PC-3 (cell line): ENCODE data around the gene SLC13A4. TPM values are rescaled to one million over a fixed set of nuclear protein-coding genes. Genes with fewer than 3 reads are reported as not detected.

Experiments used
- ATAC-seq: fragments of 200-7000 bp; cut with Tn5 transposase; 2 replicates; pipeline ENCODE4 v1.9.1; 2020; ENCODE audit warnings: mild to moderate bottlenecking, moderate library complexity
- BruUV-seq: library from RNA; stranded (reverse); fragments of 400-500 nt; replicated peaks from 2 replicates; lab custom pipeline; 2021; lab: Mats Ljungman, UMichigan
- CTCF ChIA-PET: fragments of 300-600 bp; sonication (Branson Sonifier 250); formaldehyde crosslinking; loops from one replicate; lab custom pipeline; 2022; ENCODE audit warnings: antibody characterized with exemption; lab: Charles Lee
- POLR2A ChIA-PET: fragments of 300-600 bp; sonication (Branson Sonifier 250); formaldehyde crosslinking; loops from one replicate; lab custom pipeline; 2022; ENCODE audit warnings: antibody characterized with exemption; ENCODE audit not compliant: unreplicated experiment; lab: Charles Lee
- DNase-seq: peaks from one replicate; pipeline ENCODE4 v3.0.0-alpha.2; 2015
- H2AFZ ChIP-seq: fragments of 300-600 bp; sonication (generic); 2 replicates; pipeline ENCODE4 v1.6.0; 2016; ENCODE audit warnings: antibody characterized with exemption, low read length
- H3F3A ChIP-seq: fragments of 300-600 bp; sonication (generic); one replicate; pipeline ENCODE4 v1.6.0; 2017; ENCODE audit warnings: antibody characterized with exemption, low read length, control low read depth, mild to moderate bottlenecking; ENCODE audit not compliant: unreplicated experiment
- H3K27ac ChIP-seq: fragments of 300-600 bp; sonication (generic); 2 replicates; pipeline ENCODE4 v1.5.1; 2016; ENCODE audit warnings: mild to moderate bottlenecking, low read length
- H3K27me3 ChIP-seq: fragments of 300-600 bp; sonication (generic); 2 replicates; pipeline ENCODE4 v1.6.1; 2016; ENCODE audit warnings: low read length, mixed read lengths
- H3K36me3 ChIP-seq: fragments of 300-600 bp; sonication (generic); 2 replicates; pipeline ENCODE4 v1.6.1; 2016; ENCODE audit warnings: low read depth, mixed run types, low read length, mixed read lengths
- H3K4me1 ChIP-seq: fragments of 300-600 bp; sonication (generic); 2 replicates; pipeline ENCODE4 v1.5.1; 2016; ENCODE audit warnings: low read length; ENCODE audit not compliant: insufficient read depth
- H3K4me2 ChIP-seq: fragments of 300-600 bp; sonication (generic); 2 replicates; pipeline ENCODE4 v1.6.0; 2016; ENCODE audit warnings: low read length
- H3K4me3 ChIP-seq: fragments of 300-600 bp; sonication (generic); 2 replicates; pipeline ENCODE4 v1.5.1; 2016; ENCODE audit warnings: mild to moderate bottlenecking, low read length, mixed read lengths
- H3K79me2 ChIP-seq: fragments of 300-600 bp; sonication (generic); 2 replicates; pipeline ENCODE4 v1.6.1; 2017; ENCODE audit warnings: low read length, mixed read lengths
- H3K9ac ChIP-seq: fragments of 300-600 bp; sonication (generic); 2 replicates; pipeline ENCODE4 v1.6.0; 2016; ENCODE audit warnings: mild to moderate bottlenecking, low read length
- H3K9me2 ChIP-seq: fragments of 300-600 bp; sonication (generic); replicated peaks from 2 replicates; pipeline ENCODE4 v1.6.1; 2016; ENCODE audit warnings: mixed run types, low read length, mixed read lengths
- H3K9me3 ChIP-seq: fragments of 300-600 bp; sonication (generic); 2 replicates; pipeline ENCODE4 v1.6.1; 2016; ENCODE audit warnings: low read length, mixed read lengths
- H4K20me1 ChIP-seq: fragments of 300-600 bp; sonication (generic); 2 replicates; pipeline ENCODE4 v1.6.1; 2016; ENCODE audit warnings: low read length, mixed read lengths
- EZH2 ChIP-seq: fragments of 300-600 bp; sonication (generic); IDR thresholded peaks from one replicate; pipeline ENCODE4 v1.6.1; 2017; ENCODE audit warnings: antibody characterized with exemption, mild to moderate bottlenecking, low read length; ENCODE audit not compliant: unreplicated experiment
- EZH2phosphoT487 ChIP-seq: fragments of 300-600 bp; sonication (generic); IDR thresholded peaks from 2 replicates; pipeline ENCODE4 v1.6.1; 2018; ENCODE audit warnings: mild to moderate bottlenecking, antibody characterized with exemption, low read length, borderline replicate concordance
- intact Hi-C: fragments of 100-400 bp; cut with micrococcal nuclease; formaldehyde crosslinking; loops from 2 replicates; pipeline ENCODE4 v1.9.0; 2023
- total RNA-seq: library from RNA; depleted of rRNA; stranded (reverse); fragments of >200 nt; gene quantifications from 2 replicates; pipeline ENCODE4 v1.2.3, GENCODE V29; 2014
- TF ChIP-seq, protein P1 (sequence below): fragments of 300-600 bp; sonication (generic); conservative IDR thresholded peaks from 2 replicates; pipeline ENCODE4 v1.5.1; 2017; ENCODE audit warnings: antibody characterized with exemption, low read depth, mild to moderate bottlenecking, low read length

The SLC13A4 gene
- total RNA-seq, 1 experiment from 2014 or later = not detected

DNA sequence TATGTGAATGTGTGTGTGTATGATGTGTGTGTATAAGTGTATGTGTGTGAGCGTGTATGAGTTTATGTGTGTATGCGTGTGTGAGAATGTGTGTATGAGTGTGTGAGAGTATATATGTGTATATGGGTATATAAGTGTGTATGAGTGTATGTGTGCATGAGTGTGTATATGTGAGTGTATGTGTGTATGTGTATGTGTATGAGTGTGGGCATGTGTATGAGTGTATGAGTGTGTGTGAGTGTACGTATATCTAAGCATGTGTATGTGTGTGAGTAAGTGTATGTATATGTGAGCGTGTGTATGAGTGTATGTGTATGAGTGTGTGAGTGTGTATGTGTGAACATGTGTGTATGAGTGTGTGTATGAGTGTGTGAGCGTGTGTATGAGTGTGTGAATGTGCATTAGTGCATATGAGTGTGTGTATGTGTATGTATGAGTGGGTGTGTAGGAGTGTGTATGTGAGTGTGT is 12.9 kb downstream of the SLC13A4 start:
- DNase-seq = no peak
- 0 out of 2 replicates have a peak overlapping the region, but pooled peaks have one; percentile 23 for H3K9ac ChIP-seq
- H4K20me1 ChIP-seq = no peaks in the 10 kb centered on the region
- H2AFZ ChIP-seq = peak overlapping the region; percentile 56
- no peaks in the 10 kb centered on the region for H3K27me3 ChIP-seq
- POLR2A ChIA-PET = interaction anchor here (0.6 kb wide), 1 partner anchor 199 kb away, joined by 6 read pairs; no protein-coding TSS in a partner anchor
- TF ChIP-seq EZH2phosphoT487 (no peak), EZH2 (no peak)
- TF ChIP-seq, protein P1, sequence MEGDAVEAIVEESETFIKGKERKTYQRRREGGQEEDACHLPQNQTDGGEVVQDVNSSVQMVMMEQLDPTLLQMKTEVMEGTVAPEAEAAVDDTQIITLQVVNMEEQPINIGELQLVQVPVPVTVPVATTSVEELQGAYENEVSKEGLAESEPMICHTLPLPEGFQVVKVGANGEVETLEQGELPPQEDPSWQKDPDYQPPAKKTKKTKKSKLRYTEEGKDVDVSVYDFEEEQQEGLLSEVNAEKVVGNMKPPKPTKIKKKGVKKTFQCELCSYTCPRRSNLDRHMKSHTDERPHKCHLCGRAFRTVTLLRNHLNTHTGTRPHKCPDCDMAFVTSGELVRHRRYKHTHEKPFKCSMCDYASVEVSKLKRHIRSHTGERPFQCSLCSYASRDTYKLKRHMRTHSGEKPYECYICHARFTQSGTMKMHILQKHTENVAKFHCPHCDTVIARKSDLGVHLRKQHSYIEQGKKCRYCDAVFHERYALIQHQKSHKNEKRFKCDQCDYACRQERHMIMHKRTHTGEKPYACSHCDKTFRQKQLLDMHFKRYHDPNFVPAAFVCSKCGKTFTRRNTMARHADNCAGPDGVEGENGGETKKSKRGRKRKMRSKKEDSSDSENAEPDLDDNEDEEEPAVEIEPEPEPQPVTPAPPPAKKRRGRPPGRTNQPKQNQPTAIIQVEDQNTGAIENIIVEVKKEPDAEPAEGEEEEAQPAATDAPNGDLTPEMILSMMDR = no peak
- intact Hi-C loops = loop anchor here (2.0 to 10.0 kb wide), 2 partner anchors 42 to 60 kb away; no protein-coding TSS in a partner anchor
- no peak for ATAC-seq
- no peaks in the 10 kb centered on the region for H3K36me3 ChIP-seq
- H3K4me2 ChIP-seq = peak overlapping the region; percentile 70
- peaks cover 32% of the 10 kb centered on the region for H3K4me1 ChIP-seq
- no peaks in the 10 kb centered on the region for H3K9me2 ChIP-seq
- H3F3A ChIP-seq = no peaks in the 10 kb centered on the region
- H3K4me3 ChIP-seq = peak overlapping the region; percentile 11; the same call in 1 of the 2 replicates
- CTCF ChIA-PET = no interaction called here
- no peak overlapping the region for H3K27ac ChIP-seq
- H3K9me3 ChIP-seq = no peaks in the 10 kb centered on the region
- no TSS peak for BruUV-seq
- H3K79me2 ChIP-seq = no peaks in the 10 kb centered on the region

DNA sequence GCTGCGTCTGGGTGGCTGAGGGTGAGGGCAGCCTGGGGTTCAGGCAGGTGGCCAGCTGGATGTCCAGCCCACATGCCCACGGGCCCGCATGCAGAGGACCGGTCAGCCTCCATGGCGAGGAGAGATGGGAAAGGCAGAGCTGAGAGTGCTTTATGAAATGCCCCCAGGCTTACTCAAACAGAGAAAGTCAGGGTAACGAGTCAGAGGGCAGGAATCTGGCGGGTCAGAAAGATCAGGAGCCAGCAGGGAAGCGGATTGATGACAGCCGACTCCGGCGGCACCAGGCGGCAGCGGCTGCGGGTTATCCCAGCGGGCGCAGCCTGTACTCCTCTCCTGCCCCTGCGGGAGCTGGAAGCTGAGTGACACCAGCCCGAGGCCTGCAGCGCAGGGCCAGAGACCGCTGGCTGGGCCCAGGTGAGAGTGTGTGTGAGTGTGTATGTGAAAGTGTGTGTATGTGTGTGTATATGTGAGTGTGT is 13.4 kb downstream of the SLC13A4 start:
- peak; percentile 84 for DNase-seq
- H3F3A ChIP-seq = no peaks in the 10 kb centered on the region
- H2AFZ ChIP-seq = peak overlapping the region; percentile 56
- TF ChIP-seq, protein P1 = no peak
- TF ChIP-seq EZH2 = no peak
- TF ChIP-seq EZH2phosphoT487 = no peak
- ATAC-seq = peak; percentile 71
- no peaks in the 10 kb centered on the region for H4K20me1 ChIP-seq
- peak overlapping the region; percentile 11; the same call in 1 of the 2 replicates for H3K4me3 ChIP-seq
- peaks cover 32% of the 10 kb centered on the region for H3K4me1 ChIP-seq
- POLR2A ChIA-PET = interaction anchor here (0.6 kb wide), 1 partner anchor 198 kb away, joined by 6 read pairs; no protein-coding TSS in a partner anchor
- no peaks in the 10 kb centered on the region for H3K9me2 ChIP-seq
- H3K27me3 ChIP-seq = no peaks in the 10 kb centered on the region
- H3K9me3 ChIP-seq = no peaks in the 10 kb centered on the region
- H3K27ac ChIP-seq = peak overlapping the region; percentile 59
- CTCF ChIA-PET = interaction anchor here (0.9 kb wide), 1 partner anchor 42 kb away, joined by 4 read pairs; no protein-coding TSS in a partner anchor
- H3K4me2 ChIP-seq = peak overlapping the region; percentile 70
- intact Hi-C loops = loop anchor here (2.0 to 10.0 kb wide), 2 partner anchors 42 to 60 kb away; no protein-coding TSS in a partner anchor
- no peaks in the 10 kb centered on the region for H3K79me2 ChIP-seq
- H3K9ac ChIP-seq = peak overlapping the region; percentile 23; the same call in 1 of the 2 replicates
- no TSS peak for BruUV-seq
- no peaks in the 10 kb centered on the region for H3K36me3 ChIP-seq
